Activated CD4-positive, CD25-positive, alpha-beta regulatory T cell treated with anti-CD3 and anti-CD28 coated beads, Interleukin-2, amount 50 U/mL, for 72 hours (primary cell): ENCODE data around the gene TRIM31.
A peak's percentile ranks its signal among the peaks of the same experiment; 100 is the strongest.
"Not testable (repeated sequence)": the region's sequence is repeated elsewhere in the genome, so short reads cannot be mapped to it uniquely, and the experiment has no call there.

ENCODE experiments used
- DNase-seq: peaks from one replicate; pipeline ENCODE4 v3.0.0; 2021

The TRIM31 gene

GRCh38 chr6:30149234-30149633, 36.3 kb upstream of the TRIM31 start:
- no peak for DNase-seq

- no peak for DNase-seq
These were observed 34.2 kb upstream of the TRIM31 start for GRCh38 chr6:30147096-30147495.

- DNase-seq = no peak
These were observed 32.9 kb upstream of the TRIM31 start for GRCh38 chr6:30145818-30146217.

- no peak for DNase-seq
These were observed 31.9 kb upstream of the TRIM31 start for GRCh38 chr6:30144811-30145210.

- no peak for DNase-seq
These were observed 30.9 kb upstream of the TRIM31 start for GRCh38 chr6:30143780-30144179.

- DNase-seq = no peak
These were observed 29.8 kb upstream of the TRIM31 start for GRCh38 chr6:30142665-30143064.

GRCh38 chr6:30140240-30140639, 27.4 kb upstream of the TRIM31 start:
- DNase-seq = not testable (repeated sequence)

GRCh38 chr6:30136570-30137286, 23.8 kb upstream of the TRIM31 start:
- no peak for DNase-seq

GRCh38 chr6:30135757-30136156, 22.9 kb upstream of the TRIM31 start, which contains the start of gene TRIM40:
Gene TRIM40, plus strand, starts transcription at chr6:30136140. Its CDS starts 897 bp downstream, at chr6:30137037.
- no peak for DNase-seq

GRCh38 chr6:30135147-30135546, 22.3 kb upstream of the TRIM31 start:
- DNase-seq = no peak

GRCh38 chr6:30131947-30132497, 19.1 kb upstream of the TRIM31 start:
- no peak for DNase-seq

- DNase-seq = peak; percentile 43
These were observed 18.3 kb upstream of the TRIM31 start for GRCh38 chr6:30130887-30131862.

GRCh38 chr6:30130179-30130679, 17.3 kb upstream of the TRIM31 start:
- no peak for DNase-seq

- no peak for DNase-seq
These were observed 16.6 kb upstream of the TRIM31 start for GRCh38 chr6:30129265-30130178.

- DNase-seq = no peak
These were observed 14.6 kb upstream of the TRIM31 start for GRCh38 chr6:30127238-30128093.

GRCh38 chr6:30122515-30122914, 9.6 kb upstream of the TRIM31 start:
- no peak for DNase-seq

GRCh38 chr6:30121446-30122366, 8.8 kb upstream of the TRIM31 start:
- DNase-seq = no peak

GRCh38 chr6:30118691-30119090, 5.8 kb upstream of the TRIM31 start:
- not testable (repeated sequence) for DNase-seq

GRCh38 chr6:30116724-30117123, 3.8 kb upstream of the TRIM31 start:
- no peak for DNase-seq

GRCh38 chr6:30113841-30114240, 951 bp upstream of the TRIM31 start:
- no peak for DNase-seq
